Panc1 (cell line): Measurements from ENCODE around the gene GPNMB. TPM values are rescaled to one million over a fixed set of nuclear protein-coding genes. Genes with fewer than 3 reads are reported as not detected.

Source experiments
- ATAC-seq: fragments of 200-7000 bp; cut with Tn5 transposase; 2 replicates; pipeline ENCODE4 v1.9.1; 2020; ENCODE audit warnings: mild to moderate bottlenecking, moderate library complexity
- BruUV-seq: library from RNA; stranded (reverse); fragments of 400-500 nt; replicated peaks from 2 replicates; lab custom pipeline; 2021; lab: Mats Ljungman, UMichigan
- CTCF ChIA-PET: fragments of 300-600 bp; sonication (Branson Sonifier 250); formaldehyde crosslinking; loops from one replicate; lab custom pipeline; 2022; ENCODE audit warnings: antibody characterized with exemption; lab: Charles Lee
- POLR2A ChIA-PET: fragments of 300-600 bp; sonication (Branson Sonifier 250); formaldehyde crosslinking; loops from one replicate; lab custom pipeline; 2022; ENCODE audit warnings: antibody characterized with exemption; lab: Charles Lee
- DNase-seq: peaks from one replicate; pipeline ENCODE4 v3.0.0-alpha.2; 2010; ENCODE audit warnings: low read depth, low spot score
- H3K27ac ChIP-seq: 2 replicates; pipeline ENCODE4 v1.5.1; 2011; ENCODE audit warnings: mild to moderate bottlenecking, low read length, inconsistent platforms
- H3K27me3 ChIP-seq: fragments of 200-500 bp; sonication (Bioruptor generic); 2 replicates; pipeline ENCODE4 v1.6.0; 2014; ENCODE audit warnings: low read length, inconsistent platforms; ENCODE audit not compliant: control insufficient read depth, insufficient read depth
- H3K36me3 ChIP-seq: fragments of 200-500 bp; sonication (Bioruptor generic); 2 replicates; pipeline ENCODE4 v1.5.1; 2014; ENCODE audit warnings: inconsistent platforms, mild to moderate bottlenecking, low read length, moderate library complexity; ENCODE audit not compliant: control insufficient read depth, insufficient read depth
- H3K4me1 ChIP-seq: 2 replicates; pipeline ENCODE4 v1.5.1; 2011; ENCODE audit warnings: inconsistent platforms, mild to moderate bottlenecking, low read length, moderate library complexity; ENCODE audit not compliant: control insufficient read depth, insufficient read depth
- H3K4me3 ChIP-seq, 2 experiments: 2 replicates each; pipeline ENCODE4 v1.5.1; 2011 to 2012; ENCODE audit warnings: low read depth in 2 of 2, low read length in 2 of 2, mild to moderate bottlenecking in 2 of 2, inconsistent platforms in 1 of 2, moderate library complexity in 1 of 2
- H3K9me3 ChIP-seq: fragments of 200-500 bp; sonication (Bioruptor generic); 2 replicates; pipeline ENCODE4 v1.5.1; 2014; ENCODE audit warnings: low read depth, mild to moderate bottlenecking, inconsistent platforms, low read length, moderate library complexity; ENCODE audit not compliant: control insufficient read depth, insufficient read depth
- POLR2AphosphoS5 ChIP-seq: IDR thresholded peaks from 2 replicates; pipeline ENCODE4 v1.6.1; 2012; ENCODE audit warnings: mild to moderate bottlenecking, low read depth, low read length, moderate library complexity
- SIN3A ChIP-seq: IDR thresholded peaks from 2 replicates; pipeline ENCODE4 v1.6.1; 2012; ENCODE audit warnings: low read depth, mild to moderate bottlenecking, low read length, moderate library complexity, borderline replicate concordance; ENCODE audit not compliant: insufficient read depth
- TCF7L2 ChIP-seq: IDR thresholded peaks from 2 replicates; pipeline ENCODE4 v1.6.1; 2011; ENCODE audit warnings: mild to moderate bottlenecking, low read depth, low read length, inconsistent platforms
- in situ Hi-C: cut with HindIII; loops from 2 replicates; pipeline ENCODE4 v1.10.0; 2016; ENCODE audit warnings: low sequenced_read_pairs, low pct_unique_long_range_greater_than_20kb
- intact Hi-C: fragments of 100-400 bp; cut with micrococcal nuclease; formaldehyde crosslinking; loops from one replicate; pipeline ENCODE4 v1.10.0; 2022; ENCODE audit not compliant: unreplicated experiment
- total RNA-seq: library from RNA; stranded (reverse); gene quantifications from one replicate; pipeline ENCODE4 v1.2.1, GENCODE V29; 2021; ENCODE audit not compliant: unreplicated experiment
- TF ChIP-seq, protein P1 (sequence below): fragments of 450-650 bp; IDR thresholded peaks from 2 replicates; pipeline ENCODE4 v1.5.1; 2017; ENCODE audit warnings: mild to moderate bottlenecking
- TF ChIP-seq, protein P2 (sequence below), 2 experiments: IDR thresholded peaks; 2 replicates each; pipeline ENCODE4 v1.6.1; 2011 to 2012; ENCODE audit warnings: low read depth in 2 of 2, control low read depth in 1 of 2, low read length in 1 of 2, mild to moderate bottlenecking in 1 of 2, moderate library complexity in 1 of 2; ENCODE audit not compliant: insufficient read depth in 1 of 2

Gene GPNMB
- total RNA-seq, 1 experiment from 2014 or later: 2.1 TPM

DNA sequence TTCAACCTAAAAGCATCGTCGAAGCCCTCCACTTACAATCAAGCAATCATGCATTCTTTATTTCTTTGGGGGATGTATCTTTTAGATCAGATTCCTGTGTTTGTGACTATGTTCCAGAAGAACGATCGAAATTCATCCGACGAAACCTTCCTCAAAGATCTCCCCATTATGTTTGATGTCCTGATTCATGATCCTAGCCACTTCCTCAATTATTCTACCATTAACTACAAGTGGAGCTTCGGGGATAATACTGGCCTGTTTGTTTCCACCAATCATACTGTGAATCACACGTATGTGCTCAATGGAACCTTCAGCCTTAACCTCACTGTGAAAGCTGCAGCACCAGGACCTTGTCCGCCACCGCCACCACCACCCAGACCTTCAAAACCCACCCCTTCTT, 13.8 kb downstream of the GPNMB start:
- no peak overlapping the region for H3K27ac ChIP-seq
- H3K27me3 ChIP-seq: no peaks in the 10 kb centered on the region
- intact Hi-C loops: no loop called here
- BruUV-seq: no TSS peak
- DNase-seq (no peak), ATAC-seq (no peak)
- in situ Hi-C loops: no loop called here
- no peaks in the 10 kb centered on the region for H3K36me3 ChIP-seq
- H3K4me3 ChIP-seq: no peak overlapping the region
- H3K9me3 ChIP-seq: no peaks in the 10 kb centered on the region
- H3K4me1 ChIP-seq: no peaks in the 10 kb centered on the region
- POLR2A ChIA-PET: no interaction called here
- CTCF ChIA-PET: interaction anchor here (0.7 kb wide), 1 partner anchor 77 kb away, joined by 6 read pairs; no protein-coding TSS in a partner anchor
- TF ChIP-seq, protein P1, sequence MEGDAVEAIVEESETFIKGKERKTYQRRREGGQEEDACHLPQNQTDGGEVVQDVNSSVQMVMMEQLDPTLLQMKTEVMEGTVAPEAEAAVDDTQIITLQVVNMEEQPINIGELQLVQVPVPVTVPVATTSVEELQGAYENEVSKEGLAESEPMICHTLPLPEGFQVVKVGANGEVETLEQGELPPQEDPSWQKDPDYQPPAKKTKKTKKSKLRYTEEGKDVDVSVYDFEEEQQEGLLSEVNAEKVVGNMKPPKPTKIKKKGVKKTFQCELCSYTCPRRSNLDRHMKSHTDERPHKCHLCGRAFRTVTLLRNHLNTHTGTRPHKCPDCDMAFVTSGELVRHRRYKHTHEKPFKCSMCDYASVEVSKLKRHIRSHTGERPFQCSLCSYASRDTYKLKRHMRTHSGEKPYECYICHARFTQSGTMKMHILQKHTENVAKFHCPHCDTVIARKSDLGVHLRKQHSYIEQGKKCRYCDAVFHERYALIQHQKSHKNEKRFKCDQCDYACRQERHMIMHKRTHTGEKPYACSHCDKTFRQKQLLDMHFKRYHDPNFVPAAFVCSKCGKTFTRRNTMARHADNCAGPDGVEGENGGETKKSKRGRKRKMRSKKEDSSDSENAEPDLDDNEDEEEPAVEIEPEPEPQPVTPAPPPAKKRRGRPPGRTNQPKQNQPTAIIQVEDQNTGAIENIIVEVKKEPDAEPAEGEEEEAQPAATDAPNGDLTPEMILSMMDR: no peak
- TF ChIP-seq SIN3A (no peak), TCF7L2 (no peak), POLR2AphosphoS5 (no peak)
- TF ChIP-seq, protein P2, sequence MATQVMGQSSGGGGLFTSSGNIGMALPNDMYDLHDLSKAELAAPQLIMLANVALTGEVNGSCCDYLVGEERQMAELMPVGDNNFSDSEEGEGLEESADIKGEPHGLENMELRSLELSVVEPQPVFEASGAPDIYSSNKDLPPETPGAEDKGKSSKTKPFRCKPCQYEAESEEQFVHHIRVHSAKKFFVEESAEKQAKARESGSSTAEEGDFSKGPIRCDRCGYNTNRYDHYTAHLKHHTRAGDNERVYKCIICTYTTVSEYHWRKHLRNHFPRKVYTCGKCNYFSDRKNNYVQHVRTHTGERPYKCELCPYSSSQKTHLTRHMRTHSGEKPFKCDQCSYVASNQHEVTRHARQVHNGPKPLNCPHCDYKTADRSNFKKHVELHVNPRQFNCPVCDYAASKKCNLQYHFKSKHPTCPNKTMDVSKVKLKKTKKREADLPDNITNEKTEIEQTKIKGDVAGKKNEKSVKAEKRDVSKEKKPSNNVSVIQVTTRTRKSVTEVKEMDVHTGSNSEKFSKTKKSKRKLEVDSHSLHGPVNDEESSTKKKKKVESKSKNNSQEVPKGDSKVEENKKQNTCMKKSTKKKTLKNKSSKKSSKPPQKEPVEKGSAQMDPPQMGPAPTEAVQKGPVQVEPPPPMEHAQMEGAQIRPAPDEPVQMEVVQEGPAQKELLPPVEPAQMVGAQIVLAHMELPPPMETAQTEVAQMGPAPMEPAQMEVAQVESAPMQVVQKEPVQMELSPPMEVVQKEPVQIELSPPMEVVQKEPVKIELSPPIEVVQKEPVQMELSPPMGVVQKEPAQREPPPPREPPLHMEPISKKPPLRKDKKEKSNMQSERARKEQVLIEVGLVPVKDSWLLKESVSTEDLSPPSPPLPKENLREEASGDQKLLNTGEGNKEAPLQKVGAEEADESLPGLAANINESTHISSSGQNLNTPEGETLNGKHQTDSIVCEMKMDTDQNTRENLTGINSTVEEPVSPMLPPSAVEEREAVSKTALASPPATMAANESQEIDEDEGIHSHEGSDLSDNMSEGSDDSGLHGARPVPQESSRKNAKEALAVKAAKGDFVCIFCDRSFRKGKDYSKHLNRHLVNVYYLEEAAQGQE (IDR thresholded peaks at IDR 0.05; ENCODE audit: insufficient read depth in 1 of 2, low read depth in 2 of 2, low read length in 1 of 2): no peak

DNA sequence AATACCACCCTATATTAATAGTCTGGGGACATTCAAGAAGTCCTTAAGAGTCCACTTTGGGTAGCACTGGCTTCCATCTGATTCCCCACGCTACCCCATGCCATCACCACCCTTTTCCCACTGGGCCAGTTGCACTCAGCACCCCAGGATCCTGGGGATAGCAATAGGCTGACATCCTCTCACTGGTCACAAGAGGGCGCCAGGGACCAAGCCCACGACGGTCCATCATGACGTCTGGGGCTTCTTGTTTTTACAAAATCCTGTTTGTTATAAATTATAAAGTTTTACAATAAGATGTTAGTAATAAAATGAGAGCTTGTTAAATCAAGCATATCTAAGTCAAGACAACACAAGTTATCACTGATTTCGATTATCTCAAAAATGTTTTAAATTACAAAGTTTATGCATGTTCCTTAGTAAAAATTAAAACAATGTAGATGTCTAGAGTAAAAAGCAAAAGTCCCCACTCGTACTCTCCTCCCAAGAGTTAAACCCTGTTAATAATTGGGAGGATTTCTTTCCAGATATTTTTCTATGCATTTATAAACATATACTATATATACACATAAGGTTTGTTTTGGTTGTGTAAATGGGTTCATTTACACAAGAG, 15.4 kb downstream of the GPNMB start:
- H3K9me3 ChIP-seq: no peaks in the 10 kb centered on the region
- H3K27ac ChIP-seq: no peak overlapping the region
- TF ChIP-seq, protein P1: peak; percentile 99
- TF ChIP-seq POLR2AphosphoS5: no peak
- no peak for TF ChIP-seq SIN3A
- TF ChIP-seq, protein P2 (IDR thresholded peaks at IDR 0.05; ENCODE audit: insufficient read depth in 1 of 2, low read depth in 2 of 2, low read length in 1 of 2): no peak
- no peak for TF ChIP-seq TCF7L2
- H3K36me3 ChIP-seq: no peaks in the 10 kb centered on the region
- H3K4me1 ChIP-seq: no peaks in the 10 kb centered on the region
- peak; percentile 96 for ATAC-seq
- BruUV-seq: no TSS peak
- no peak overlapping the region for H3K4me3 ChIP-seq
- intact Hi-C loops (no loop called here), in situ Hi-C loops (no loop called here)
- no peaks in the 10 kb centered on the region for H3K27me3 ChIP-seq
- DNase-seq: peak; percentile 36
- ChIA-PET CTCF (interaction anchor here (0.6 to 1.2 kb wide), 4 partner anchors 10 to 86 kb away, joined by 3 to 11 read pairs (median 3); no protein-coding TSS in a partner anchor), POLR2A (no interaction called here)
